ENCODE results near the gene PTPRD. TPM values are rescaled to one million over a fixed set of nuclear protein-coding genes. Genes with fewer than 3 reads are reported as not detected.

PTPRD gene
- total RNA-seq, 1 experiment from 2014 or later, result 32.5 TPM

- Histone ChIP-seq H2BK5ac (ENCODE audit: insufficient read length, low read length) (no peak overlapping the region), H3K27ac (ENCODE audit: insufficient read length, low read depth, low read length) (no peak overlapping the region), H2AFZ (ENCODE audit: low read length) (no peak overlapping the region), H4K20me1 (ENCODE audit: control insufficient read depth, insufficient read depth, insufficient read length) (no peaks in the 10 kb centered on the region), H4K8ac (replicated peaks; ENCODE audit: insufficient read length, low read depth, low read length) (no peak overlapping the region), H3T11ph (ENCODE audit: low read length) (no peak overlapping the region), H2BK20ac (ENCODE audit: low read depth, low read length, poor library complexity, severe bottlenecking) (no peak overlapping the region), H2BK120ac (ENCODE audit: low read depth, low read length, poor library complexity, severe bottlenecking) (no peak overlapping the region), H3K79me1 (ENCODE audit: insufficient read depth, low read depth, low read length, poor library complexity, severe bottlenecking) (no peaks in the 10 kb centered on the region), H4K5ac (ENCODE audit: insufficient read length, low read depth, low read length) (no peak overlapping the region), H3K4me2 (ENCODE audit: insufficient read depth, insufficient read length, low read length) (no peak overlapping the region), H3K4ac (ENCODE audit: low read depth, low read length) (no peak overlapping the region), H3K9ac (ENCODE audit: extremely low read depth, insufficient read length, low read length) (no peak overlapping the region), H3K14ac (ENCODE audit: insufficient read depth, low read length) (no peak overlapping the region), H2BK12ac (ENCODE audit: insufficient read length, low read depth, low read length) (no peak overlapping the region), H2AK5ac (ENCODE audit: insufficient read length, low read length) (no peak overlapping the region), H3K27me3 (ENCODE audit: insufficient read depth, low read length) (no peaks in the 10 kb centered on the region), H2BK15ac (ENCODE audit: low read depth, low read length) (no peak overlapping the region), H3K79me2 (ENCODE audit: insufficient read depth, low read length) (no peaks in the 10 kb centered on the region), H3K23ac (ENCODE audit: insufficient read length, low read depth, low read length) (no peak overlapping the region), H3K18ac (ENCODE audit: insufficient read length, low read depth, low read length) (no peak overlapping the region), H4K91ac (ENCODE audit: insufficient read length, low read depth, low read length) (no peak overlapping the region), H3K9me3 (ENCODE audit: control insufficient read depth, low read depth, low read length) (no peaks in the 10 kb centered on the region), H3K23me2 (ENCODE audit: insufficient read length, low read depth, low read length, poor library complexity, severe bottlenecking) (no peaks in the 10 kb centered on the region), H3K56ac (ENCODE audit: insufficient read length, low read depth, low read length) (no peak overlapping the region), H3K4me1 (ENCODE audit: insufficient read depth, low read length) (no peaks in the 10 kb centered on the region; the same call in 1 of the 2 replicates)
- no peak overlapping the region for H3K27ac Mint-ChIP-seq
- no peak for TF ChIP-seq CTCF (conservative IDR thresholded peaks at IDR 0.05)
- H3K4me3 Mint-ChIP-seq, result no peak overlapping the region
- H3K36me3 Mint-ChIP-seq (ENCODE audit: insufficient read depth in 1 of 3, low read depth in 3 of 3), result no peaks in the 10 kb centered on the region
- 100% methylated on average over 1 of the region's 3 CpGs for WGBS (ENCODE audit: extremely low coverage, insufficient read length, low lambda C conversion rate)
- H3K9me3 Mint-ChIP-seq, result no peaks in the 10 kb centered on the region
- no peaks in the 10 kb centered on the region for H3K27me3 Mint-ChIP-seq (ENCODE audit: low read depth)
- peaks cover 23 to 24% of the 10 kb centered on the region in 2 experiments for H3K4me1 Mint-ChIP-seq
- DNase-seq, result no peak
These were observed 2184.4 kb downstream of the PTPRD start for GRCh38 chr9:8428389-8428788.

All from H9 (cell line).